Measurements from ENCODE around the gene DOK6.

Gene DOK6

GRCh38 chr18:69752737-69753380 lies 352.2 kb downstream of the DOK6 start:
- DNase-seq (ENCODE audit: low read depth in 3 of 3), result no peak

- DNase-seq (ENCODE audit: low read depth in 3 of 3), result no peak
Observed at GRCh38 chr18:69754108-69754507, 353.4 kb downstream of the DOK6 start.

GRCh38 chr18:69755041-69755440 lies 354.4 kb downstream of the DOK6 start:
- no peak for DNase-seq (ENCODE audit: low read depth in 3 of 3)

- DNase-seq (ENCODE audit: low read depth in 3 of 3), result no peak
Observed at GRCh38 chr18:69755856-69756496, 355.3 kb downstream of the DOK6 start.

GRCh38 chr18:69757733-69758132 lies 357.0 kb downstream of the DOK6 start:
- no peak for DNase-seq (ENCODE audit: low read depth in 3 of 3)

GRCh38 chr18:69758458-69758857 lies 357.8 kb downstream of the DOK6 start:
- no peak for DNase-seq (ENCODE audit: low read depth in 3 of 3)

- DNase-seq (ENCODE audit: low read depth in 3 of 3), result no peak
Observed at GRCh38 chr18:69759046-69759445, 358.4 kb downstream of the DOK6 start.

GRCh38 chr18:69763002-69763401 lies 362.3 kb downstream of the DOK6 start:
- no peak for DNase-seq (ENCODE audit: low read depth in 3 of 3)

- no peak for DNase-seq (ENCODE audit: low read depth in 3 of 3)
Observed at GRCh38 chr18:69763821-69764220, 363.1 kb downstream of the DOK6 start.

GRCh38 chr18:69770238-69770637 lies 369.6 kb downstream of the DOK6 start:
- no peak for DNase-seq (ENCODE audit: low read depth in 3 of 3)

- no peak for DNase-seq (ENCODE audit: low read depth in 3 of 3)
Observed at GRCh38 chr18:69774831-69775230, 374.1 kb downstream of the DOK6 start.

GRCh38 chr18:69777248-69777647 lies 376.6 kb downstream of the DOK6 start:
- DNase-seq (ENCODE audit: low read depth in 3 of 3), result no peak

- no peak for DNase-seq (ENCODE audit: low read depth in 3 of 3)
Observed at GRCh38 chr18:69778680-69779079, 378.0 kb downstream of the DOK6 start.

GRCh38 chr18:69780851-69781250 lies 380.2 kb downstream of the DOK6 start:
- DNase-seq (ENCODE audit: low read depth in 3 of 3), result no peak

- DNase-seq (ENCODE audit: low read depth in 3 of 3), result no peak
Observed at GRCh38 chr18:69784815-69785214, 384.1 kb downstream of the DOK6 start.

- no peak for DNase-seq (ENCODE audit: low read depth in 3 of 3)
Observed at GRCh38 chr18:69785466-69785865, 384.8 kb downstream of the DOK6 start.

GRCh38 chr18:69786427-69786826 lies 385.7 kb downstream of the DOK6 start:
- DNase-seq (ENCODE audit: low read depth in 3 of 3), result no peak

- DNase-seq (ENCODE audit: low read depth in 3 of 3), result no peak
Observed at GRCh38 chr18:69787825-69788547, 387.3 kb downstream of the DOK6 start.

GRCh38 chr18:69789794-69790193 lies 389.1 kb downstream of the DOK6 start:
- DNase-seq (ENCODE audit: low read depth in 3 of 3), result no peak

- no peak for DNase-seq (ENCODE audit: low read depth in 3 of 3)
Observed at GRCh38 chr18:69790649-69791048, 390.0 kb downstream of the DOK6 start.

- DNase-seq (ENCODE audit: low read depth in 3 of 3), result no peak
Observed at GRCh38 chr18:69795791-69796190, 395.1 kb downstream of the DOK6 start.

- DNase-seq (ENCODE audit: low read depth in 3 of 3), result no peak
Observed at GRCh38 chr18:69804776-69805501, 404.3 kb downstream of the DOK6 start.

Data from stimulated activated CD4-positive, alpha-beta T cell treated with anti-CD3 and anti-CD28 coated beads, TNF-alpha, amount 100 ng/mL, for 4 hours (primary cell).